ENCODE measurements around the gene IFNA21. TPM values are rescaled to one million over a fixed set of nuclear protein-coding genes. Genes with fewer than 3 reads are reported as not detected.

The IFNA21 gene
- total and polyA plus RNA-seq, 2 of the 4 experiments (the other 2 are of a cell fraction) = not detected

GRCh38 chr9:21144603-21145002 lies 21.9 kb downstream of the IFNA21 start:
- intact Hi-C loops (cut with micrococcal nuclease) = no loop called here
- no peak overlapping the region for H3K4me3 ChIP-seq (ENCODE audit: insufficient read depth, low read depth, low read length)
- no CpG with 5 or more reads among the region's 1 CpG for WGBS, 2 experiments (ENCODE audit: extremely low coverage in 2 of 2, insufficient read length in 1 of 2)
- no peak overlapping the region for H2AK5ac ChIP-seq (ENCODE audit: low read depth, low read length)
- H2AK9ac ChIP-seq (replicated peaks; ENCODE audit: low read depth, low read length, poor library complexity) = no peak overlapping the region
- no peaks in the 10 kb centered on the region for H4K20me1 ChIP-seq (ENCODE audit: insufficient read depth, low read length)
- no peak overlapping the region for H3K14ac ChIP-seq (replicated peaks; ENCODE audit: low read depth, low read length)
- ATAC-seq (ENCODE audit: low read depth) = no peak
- H2BK15ac ChIP-seq (ENCODE audit: low read depth, low read length) = no peak overlapping the region
- no peak overlapping the region for H4K8ac ChIP-seq (ENCODE audit: low read depth in 2 of 2, low read length in 2 of 2)
- CTCF ChIA-PET = interaction anchor here (0.6 kb wide), 1 partner anchor 1680 kb away, joined by 3 read pairs; no protein-coding TSS in a partner anchor
- H2BK20ac ChIP-seq (ENCODE audit: low read depth, low read length) = no peak overlapping the region
- in situ Hi-C loops (cut with MboI; ENCODE audit: low sequenced_read_pairs) = loop anchor here (25.0 kb wide), 1 partner anchor 1632 kb away; no protein-coding TSS in a partner anchor
- no peaks in the 10 kb centered on the region for H3K9me1 ChIP-seq (ENCODE audit: insufficient read depth, low read length)
- no TSS peak for BruUV-seq (replicated peaks)
- H3K4me2 ChIP-seq (ENCODE audit: low read depth, low read length) = no peak overlapping the region
- dilution Hi-C loops (cut with HindIII; ENCODE audit: low sequenced_read_pairs, unreplicated experiment) = no loop called here
- H4K5ac ChIP-seq (ENCODE audit: low read depth, low read length) = no peak overlapping the region
- no peaks in the 10 kb centered on the region for H3K4me1 ChIP-seq (ENCODE audit: control insufficient read depth, insufficient read depth, low read length)
- H2BK5ac ChIP-seq (ENCODE audit: low read depth, low read length, poor library complexity, severe bottlenecking) = no peak overlapping the region
- H3K4ac ChIP-seq (ENCODE audit: low read depth, low read length) = no peak overlapping the region
- TF ChIP-seq CEBPB (IDR thresholded peaks at IDR 0.05; ENCODE audit: low read depth, low read length) (no peak), CHD1 (IDR thresholded peaks at IDR 0.05; ENCODE audit: low read depth, low read length) (no peak), RAD21 (IDR thresholded peaks at IDR 0.05; ENCODE audit: low read length) (no peak), SMC3 (IDR thresholded peaks at IDR 0.05; ENCODE audit: low read depth, low read length) (no peak), MXI1 (IDR thresholded peaks at IDR 0.05; ENCODE audit: borderline replicate concordance, low read depth, low read length) (no peak), RCOR1 (IDR thresholded peaks at IDR 0.05; ENCODE audit: insufficient replicate concordance, low read length) (no peak), BHLHE40 (IDR thresholded peaks at IDR 0.05; ENCODE audit: low read depth, low read length) (no peak), FOS (IDR thresholded peaks at IDR 0.05; ENCODE audit: low read depth, low read length) (no peak), NFE2L2 (IDR thresholded peaks at IDR 0.05; ENCODE audit: low read depth, low read length) (no peak), MAFK (IDR thresholded peaks at IDR 0.05; ENCODE audit: low read depth, low read length) (no peak), MAZ (IDR thresholded peaks at IDR 0.05; ENCODE audit: borderline replicate concordance, low read depth, low read length) (no peak), RFX5 (IDR thresholded peaks at IDR 0.05; ENCODE audit: low read depth, low read length) (no peak), POLR2A (IDR thresholded peaks at IDR 0.05; ENCODE audit: low read depth, low read length) (no peak)
- TF ChIP-seq, protein P1, sequence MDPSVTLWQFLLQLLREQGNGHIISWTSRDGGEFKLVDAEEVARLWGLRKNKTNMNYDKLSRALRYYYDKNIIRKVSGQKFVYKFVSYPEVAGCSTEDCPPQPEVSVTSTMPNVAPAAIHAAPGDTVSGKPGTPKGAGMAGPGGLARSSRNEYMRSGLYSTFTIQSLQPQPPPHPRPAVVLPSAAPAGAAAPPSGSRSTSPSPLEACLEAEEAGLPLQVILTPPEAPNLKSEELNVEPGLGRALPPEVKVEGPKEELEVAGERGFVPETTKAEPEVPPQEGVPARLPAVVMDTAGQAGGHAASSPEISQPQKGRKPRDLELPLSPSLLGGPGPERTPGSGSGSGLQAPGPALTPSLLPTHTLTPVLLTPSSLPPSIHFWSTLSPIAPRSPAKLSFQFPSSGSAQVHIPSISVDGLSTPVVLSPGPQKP (IDR thresholded peaks at IDR 0.05; ENCODE audit: borderline replicate concordance, low read depth, low read length) = no peak
- TF ChIP-seq, protein P2, sequence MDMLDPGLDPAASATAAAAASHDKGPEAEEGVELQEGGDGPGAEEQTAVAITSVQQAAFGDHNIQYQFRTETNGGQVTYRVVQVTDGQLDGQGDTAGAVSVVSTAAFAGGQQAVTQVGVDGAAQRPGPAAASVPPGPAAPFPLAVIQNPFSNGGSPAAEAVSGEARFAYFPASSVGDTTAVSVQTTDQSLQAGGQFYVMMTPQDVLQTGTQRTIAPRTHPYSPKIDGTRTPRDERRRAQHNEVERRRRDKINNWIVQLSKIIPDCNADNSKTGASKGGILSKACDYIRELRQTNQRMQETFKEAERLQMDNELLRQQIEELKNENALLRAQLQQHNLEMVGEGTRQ (IDR thresholded peaks at IDR 0.05; ENCODE audit: low read depth, low read length) = no peak
- TF ChIP-seq, protein P3, sequence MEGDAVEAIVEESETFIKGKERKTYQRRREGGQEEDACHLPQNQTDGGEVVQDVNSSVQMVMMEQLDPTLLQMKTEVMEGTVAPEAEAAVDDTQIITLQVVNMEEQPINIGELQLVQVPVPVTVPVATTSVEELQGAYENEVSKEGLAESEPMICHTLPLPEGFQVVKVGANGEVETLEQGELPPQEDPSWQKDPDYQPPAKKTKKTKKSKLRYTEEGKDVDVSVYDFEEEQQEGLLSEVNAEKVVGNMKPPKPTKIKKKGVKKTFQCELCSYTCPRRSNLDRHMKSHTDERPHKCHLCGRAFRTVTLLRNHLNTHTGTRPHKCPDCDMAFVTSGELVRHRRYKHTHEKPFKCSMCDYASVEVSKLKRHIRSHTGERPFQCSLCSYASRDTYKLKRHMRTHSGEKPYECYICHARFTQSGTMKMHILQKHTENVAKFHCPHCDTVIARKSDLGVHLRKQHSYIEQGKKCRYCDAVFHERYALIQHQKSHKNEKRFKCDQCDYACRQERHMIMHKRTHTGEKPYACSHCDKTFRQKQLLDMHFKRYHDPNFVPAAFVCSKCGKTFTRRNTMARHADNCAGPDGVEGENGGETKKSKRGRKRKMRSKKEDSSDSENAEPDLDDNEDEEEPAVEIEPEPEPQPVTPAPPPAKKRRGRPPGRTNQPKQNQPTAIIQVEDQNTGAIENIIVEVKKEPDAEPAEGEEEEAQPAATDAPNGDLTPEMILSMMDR (conservative IDR thresholded peaks at IDR 0.05; ENCODE audit: low read depth, low read length) = no peak
- H3K36me3 ChIP-seq (ENCODE audit: control insufficient read depth, insufficient read depth, low read length) = no peaks in the 10 kb centered on the region
- no peak for DNase-seq
- no peak overlapping the region for H3K56ac ChIP-seq (ENCODE audit: extremely low read depth, insufficient read depth, low read length)
- H2BK120ac ChIP-seq (ENCODE audit: low read depth, low read length) = no peak overlapping the region
- no peak overlapping the region for H3K27ac ChIP-seq (ENCODE audit: insufficient read depth, low read length)
- H4K91ac ChIP-seq (ENCODE audit: insufficient read depth, low read depth, low read length) = no peak overlapping the region
- no peaks in the 10 kb centered on the region; the same call in 1 of the 2 replicates for H3K27me3 ChIP-seq (ENCODE audit: control insufficient read depth, insufficient read depth, low read length)
- no peaks in the 10 kb centered on the region for H3K79me1 ChIP-seq (ENCODE audit: low read depth in 1 of 2, low read length in 2 of 2)
- no peak overlapping the region for H3K9ac ChIP-seq (ENCODE audit: low read depth, low read length)
- no peaks in the 10 kb centered on the region for H3K9me3 ChIP-seq (ENCODE audit: control insufficient read depth, insufficient read depth, low read length)
- POLR2A ChIA-PET (ENCODE audit: unreplicated experiment) = no interaction called here
- no peak overlapping the region for H3K23ac ChIP-seq (ENCODE audit: low read depth, low read length)
- no peak overlapping the region for H3K18ac ChIP-seq (ENCODE audit: low read depth, low read length)
- H2AFZ ChIP-seq (replicated peaks; ENCODE audit: low read length, poor library complexity) = no peak overlapping the region
